Neural cell (in vitro differentiated cells): ENCODE measurements around the gene TCFL5. TPM values are rescaled to one million over a fixed set of nuclear protein-coding genes. Genes with fewer than 3 reads are reported as not detected.

Experiments
- H2AFZ ChIP-seq: fragments of 200-600, 300-800 bp; sonication (generic), shearing (Covaris generic); 2 replicates; pipeline ENCODE4 v1.6.0; 2014; ENCODE audit warnings: low read depth, mild to moderate bottlenecking, antibody characterized with exemption, low read length, moderate library complexity
- H3F3A ChIP-seq: fragments of 200-600 bp; shearing (Covaris generic); 2 replicates; pipeline ENCODE4 v1.6.1; 2016; ENCODE audit warnings: mild to moderate bottlenecking, moderate library complexity, mixed read lengths, antibody characterized with exemption, low read length; ENCODE audit not compliant: insufficient read depth, poor library complexity, severe bottlenecking
- H3K27ac ChIP-seq: fragments of 200-600, 300-800 bp; sonication (generic), shearing (Covaris generic); 2 replicates; pipeline ENCODE4 v1.5.1; 2014; ENCODE audit warnings: mild to moderate bottlenecking, low read length, moderate library complexity
- H3K27me3 ChIP-seq: fragments of 300-800, 200-600 bp; sonication (generic), shearing (Covaris generic); 2 replicates; pipeline ENCODE4 v1.6.0; 2014; ENCODE audit warnings: mild to moderate bottlenecking, low read depth, low read length, moderate library complexity; ENCODE audit not compliant: insufficient read depth
- H3K36me3 ChIP-seq: fragments of 300-800, 200-600 bp; sonication (generic), shearing (Covaris generic); 2 replicates; pipeline ENCODE4 v1.5.1; 2014; ENCODE audit warnings: mild to moderate bottlenecking, antibody characterized with exemption, low read length, moderate library complexity; ENCODE audit not compliant: insufficient read depth
- H3K4me2 ChIP-seq: fragments of 300-800, 200-600 bp; sonication (generic), shearing (Covaris generic); 2 replicates; pipeline ENCODE4 v1.6.0; 2014; ENCODE audit warnings: mild to moderate bottlenecking, low read length
- H3K4me3 ChIP-seq: fragments of 300-800, 200-600 bp; sonication (generic), shearing (Covaris generic); 2 replicates; pipeline ENCODE4 v1.5.1; 2014; ENCODE audit warnings: mild to moderate bottlenecking, low read length, moderate library complexity
- H3K79me2 ChIP-seq: fragments of 200-600 bp; shearing (Covaris generic); replicated peaks from 2 replicates; pipeline ENCODE4 v1.6.0; 2014; ENCODE audit warnings: mild to moderate bottlenecking, low read length, moderate library complexity; ENCODE audit not compliant: insufficient read depth
- H3K9ac ChIP-seq: fragments of 300-800, 200-600 bp; sonication (generic), shearing (Covaris generic); 2 replicates; pipeline ENCODE4 v1.6.1; 2016; ENCODE audit warnings: mild to moderate bottlenecking, low read length, mixed read lengths
- H3K9me2 ChIP-seq: fragments of 200-600 bp; shearing (Covaris generic); 2 replicates; pipeline ENCODE4 v1.6.1; 2016; ENCODE audit warnings: mild to moderate bottlenecking, low read length, mixed read lengths; ENCODE audit not compliant: insufficient read depth
- H3K9me3 ChIP-seq: fragments of 200-600, 300-800 bp; sonication (generic), shearing (Covaris generic); 2 replicates; pipeline ENCODE4 v1.6.1; 2016; ENCODE audit warnings: mild to moderate bottlenecking, mixed run types, low read length, moderate library complexity, mixed read lengths
- H4K20me1 ChIP-seq: fragments of 200-600 bp; shearing (Covaris generic); 2 replicates; pipeline ENCODE4 v1.6.1; 2016; ENCODE audit warnings: mild to moderate bottlenecking, mixed run types; ENCODE audit not compliant: insufficient read depth
- EP300 ChIP-seq: fragments of 450-650 bp; conservative IDR thresholded peaks from 2 replicates; pipeline ENCODE4 v1.6.1; 2014; ENCODE audit warnings: antibody characterized with exemption, mild to moderate bottlenecking, moderate library complexity; ENCODE audit not compliant: poor library complexity, severe bottlenecking
- EZH2 ChIP-seq: fragments of 200-600, 300-800 bp; shearing (Covaris generic), sonication (generic); IDR thresholded peaks from 2 replicates; pipeline ENCODE4 v1.6.1; 2014; ENCODE audit warnings: antibody characterized with exemption, low read length, borderline replicate concordance, mild to moderate bottlenecking; ENCODE audit not compliant: insufficient read depth, poor library complexity, severe bottlenecking
- MXI1 ChIP-seq: fragments of 450-650 bp; conservative IDR thresholded peaks from 2 replicates; pipeline ENCODE4 v1.6.1; 2014; ENCODE audit warnings: antibody characterized with exemption, mild to moderate bottlenecking; ENCODE audit not compliant: poor library complexity, severe bottlenecking
- POLR2AphosphoS5 ChIP-seq: IDR thresholded peaks from 2 replicates; pipeline ENCODE4 v1.6.1; 2012
- RAD21 ChIP-seq: fragments of 450-650 bp; conservative IDR thresholded peaks from 2 replicates; pipeline ENCODE4 v1.6.1; 2014; ENCODE audit warnings: antibody characterized with exemption, mild to moderate bottlenecking, moderate library complexity
- SMC3 ChIP-seq: fragments of 450-650 bp; conservative IDR thresholded peaks from 2 replicates; pipeline ENCODE4 v1.6.1; 2014; ENCODE audit warnings: antibody characterized with exemption, mild to moderate bottlenecking, moderate library complexity; ENCODE audit not compliant: poor library complexity
- TAF1 ChIP-seq: IDR thresholded peaks from 2 replicates; pipeline ENCODE4 v1.6.1; 2012; ENCODE audit warnings: low read depth
- polyA plus RNA-seq: library from polyadenylated mRNA; depleted of rRNA; stranded (reverse); fragments of >200 nt; gene quantifications from 2 replicates; pipeline ENCODE4 v1.2.3, GENCODE V29; 2014
- TF ChIP-seq, protein P1 (sequence below): IDR thresholded peaks from 2 replicates; pipeline ENCODE4 v1.6.1; 2012; ENCODE audit warnings: borderline replicate concordance
- TF ChIP-seq, protein P2 (sequence below): fragments of 450-650 bp; IDR thresholded peaks from 2 replicates; pipeline ENCODE4 v1.5.1; 2014; ENCODE audit warnings: antibody characterized with exemption, mild to moderate bottlenecking, moderate library complexity; ENCODE audit not compliant: poor library complexity, severe bottlenecking

The TCFL5 gene
- polyA plus RNA-seq, 1 donor from 2014 or later, result 9.8 TPM

DNA sequence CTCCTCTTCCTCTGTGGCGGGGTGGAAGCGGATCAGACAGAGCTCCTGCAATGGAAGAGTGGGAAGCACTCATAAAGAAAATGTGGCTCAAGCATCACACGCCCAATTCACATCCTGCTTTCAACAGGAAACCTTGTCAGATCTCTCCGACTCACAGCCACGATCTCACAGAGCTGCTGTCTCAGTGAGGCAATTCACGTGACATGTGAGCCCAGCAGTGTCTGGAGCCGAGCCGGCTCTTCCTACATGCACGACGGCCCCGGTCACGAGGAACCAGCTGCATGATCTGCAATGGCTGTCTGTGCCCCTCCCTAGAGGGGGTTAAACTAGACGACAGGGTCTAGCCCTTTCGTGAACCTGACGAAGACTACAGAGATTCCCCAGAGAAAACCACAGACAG lies 29.5 kb upstream of the TCFL5 start:
- H4K20me1 ChIP-seq, result no peaks in the 10 kb centered on the region
- no peak overlapping the region for H3K4me2 ChIP-seq
- H3K79me2 ChIP-seq, result no peaks in the 10 kb centered on the region
- H3K27ac ChIP-seq, result no peak overlapping the region
- no peaks in the 10 kb centered on the region for H3K27me3 ChIP-seq
- TF ChIP-seq RAD21, result no peak
- TF ChIP-seq POLR2AphosphoS5, result no peak
- no peak for TF ChIP-seq TAF1
- no peak for TF ChIP-seq EZH2
- TF ChIP-seq MXI1, result no peak
- TF ChIP-seq, protein P1, sequence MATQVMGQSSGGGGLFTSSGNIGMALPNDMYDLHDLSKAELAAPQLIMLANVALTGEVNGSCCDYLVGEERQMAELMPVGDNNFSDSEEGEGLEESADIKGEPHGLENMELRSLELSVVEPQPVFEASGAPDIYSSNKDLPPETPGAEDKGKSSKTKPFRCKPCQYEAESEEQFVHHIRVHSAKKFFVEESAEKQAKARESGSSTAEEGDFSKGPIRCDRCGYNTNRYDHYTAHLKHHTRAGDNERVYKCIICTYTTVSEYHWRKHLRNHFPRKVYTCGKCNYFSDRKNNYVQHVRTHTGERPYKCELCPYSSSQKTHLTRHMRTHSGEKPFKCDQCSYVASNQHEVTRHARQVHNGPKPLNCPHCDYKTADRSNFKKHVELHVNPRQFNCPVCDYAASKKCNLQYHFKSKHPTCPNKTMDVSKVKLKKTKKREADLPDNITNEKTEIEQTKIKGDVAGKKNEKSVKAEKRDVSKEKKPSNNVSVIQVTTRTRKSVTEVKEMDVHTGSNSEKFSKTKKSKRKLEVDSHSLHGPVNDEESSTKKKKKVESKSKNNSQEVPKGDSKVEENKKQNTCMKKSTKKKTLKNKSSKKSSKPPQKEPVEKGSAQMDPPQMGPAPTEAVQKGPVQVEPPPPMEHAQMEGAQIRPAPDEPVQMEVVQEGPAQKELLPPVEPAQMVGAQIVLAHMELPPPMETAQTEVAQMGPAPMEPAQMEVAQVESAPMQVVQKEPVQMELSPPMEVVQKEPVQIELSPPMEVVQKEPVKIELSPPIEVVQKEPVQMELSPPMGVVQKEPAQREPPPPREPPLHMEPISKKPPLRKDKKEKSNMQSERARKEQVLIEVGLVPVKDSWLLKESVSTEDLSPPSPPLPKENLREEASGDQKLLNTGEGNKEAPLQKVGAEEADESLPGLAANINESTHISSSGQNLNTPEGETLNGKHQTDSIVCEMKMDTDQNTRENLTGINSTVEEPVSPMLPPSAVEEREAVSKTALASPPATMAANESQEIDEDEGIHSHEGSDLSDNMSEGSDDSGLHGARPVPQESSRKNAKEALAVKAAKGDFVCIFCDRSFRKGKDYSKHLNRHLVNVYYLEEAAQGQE, result no peak
- TF ChIP-seq, protein P2, sequence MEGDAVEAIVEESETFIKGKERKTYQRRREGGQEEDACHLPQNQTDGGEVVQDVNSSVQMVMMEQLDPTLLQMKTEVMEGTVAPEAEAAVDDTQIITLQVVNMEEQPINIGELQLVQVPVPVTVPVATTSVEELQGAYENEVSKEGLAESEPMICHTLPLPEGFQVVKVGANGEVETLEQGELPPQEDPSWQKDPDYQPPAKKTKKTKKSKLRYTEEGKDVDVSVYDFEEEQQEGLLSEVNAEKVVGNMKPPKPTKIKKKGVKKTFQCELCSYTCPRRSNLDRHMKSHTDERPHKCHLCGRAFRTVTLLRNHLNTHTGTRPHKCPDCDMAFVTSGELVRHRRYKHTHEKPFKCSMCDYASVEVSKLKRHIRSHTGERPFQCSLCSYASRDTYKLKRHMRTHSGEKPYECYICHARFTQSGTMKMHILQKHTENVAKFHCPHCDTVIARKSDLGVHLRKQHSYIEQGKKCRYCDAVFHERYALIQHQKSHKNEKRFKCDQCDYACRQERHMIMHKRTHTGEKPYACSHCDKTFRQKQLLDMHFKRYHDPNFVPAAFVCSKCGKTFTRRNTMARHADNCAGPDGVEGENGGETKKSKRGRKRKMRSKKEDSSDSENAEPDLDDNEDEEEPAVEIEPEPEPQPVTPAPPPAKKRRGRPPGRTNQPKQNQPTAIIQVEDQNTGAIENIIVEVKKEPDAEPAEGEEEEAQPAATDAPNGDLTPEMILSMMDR, result no peak
- TF ChIP-seq SMC3, result no peak
- TF ChIP-seq EP300, result no peak
- no peak overlapping the region for H2AFZ ChIP-seq
- H3F3A ChIP-seq, result no peaks in the 10 kb centered on the region
- H3K9me3 ChIP-seq, result no peaks in the 10 kb centered on the region
- no peak overlapping the region for H3K9ac ChIP-seq
- peaks cover 13% of the 10 kb centered on the region for H3K36me3 ChIP-seq
- H3K4me3 ChIP-seq, result no peak overlapping the region
- H3K9me2 ChIP-seq, result no peaks in the 10 kb centered on the region

DNA sequence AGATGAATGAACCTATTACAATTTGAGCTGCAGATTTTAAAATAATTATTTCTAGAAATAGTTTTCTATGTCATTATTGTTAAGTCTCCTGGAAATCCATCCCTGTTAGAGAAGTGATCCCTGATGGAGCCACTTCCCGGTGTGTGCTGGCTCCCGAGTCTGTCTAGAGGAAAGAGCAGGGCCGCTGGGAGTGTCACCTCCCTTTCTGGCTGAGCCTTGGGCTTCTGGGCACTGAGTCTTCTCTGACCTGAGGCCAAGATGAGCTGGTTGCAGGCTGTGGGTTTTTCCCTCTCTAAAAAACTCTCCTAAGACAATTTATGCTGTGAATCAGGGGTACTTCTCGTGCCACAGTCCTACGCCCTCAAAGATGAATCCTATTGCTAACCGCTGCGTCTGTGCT lies 28.8 kb upstream of the TCFL5 start:
- H4K20me1 ChIP-seq, result no peaks in the 10 kb centered on the region
- H3F3A ChIP-seq, result no peaks in the 10 kb centered on the region

More for the DNA sequence above, 28.8 kb upstream of the TCFL5 start:
- Histone ChIP-seq H3K36me3 (peaks cover 13% of the 10 kb centered on the region), H3K27ac (no peak overlapping the region), H3K27me3 (no peaks in the 10 kb centered on the region), H3K4me3 (no peak overlapping the region), H3K79me2 (no peaks in the 10 kb centered on the region), H3K9ac (no peak overlapping the region), H2AFZ (no peak overlapping the region), H3K4me2 (no peak overlapping the region), H3K9me2 (no peaks in the 10 kb centered on the region), H3K9me3 (no peaks in the 10 kb centered on the region)
- TF ChIP-seq RAD21, result no peak
- TF ChIP-seq MXI1, result no peak
- TF ChIP-seq EZH2, result no peak
- TF ChIP-seq, protein P2, result no peak
- no peak for TF ChIP-seq EP300
- no peak for TF ChIP-seq POLR2AphosphoS5
- TF ChIP-seq TAF1, result no peak
- no peak for TF ChIP-seq SMC3
- TF ChIP-seq, protein P1, result no peak
